Measurements from ENCODE around the gene SSTR3.

SSTR3 gene

GRCh38 chr22:37163575-37164504, 48.4 kb downstream of the SSTR3 start:
- no peak for DNase-seq

DNA sequence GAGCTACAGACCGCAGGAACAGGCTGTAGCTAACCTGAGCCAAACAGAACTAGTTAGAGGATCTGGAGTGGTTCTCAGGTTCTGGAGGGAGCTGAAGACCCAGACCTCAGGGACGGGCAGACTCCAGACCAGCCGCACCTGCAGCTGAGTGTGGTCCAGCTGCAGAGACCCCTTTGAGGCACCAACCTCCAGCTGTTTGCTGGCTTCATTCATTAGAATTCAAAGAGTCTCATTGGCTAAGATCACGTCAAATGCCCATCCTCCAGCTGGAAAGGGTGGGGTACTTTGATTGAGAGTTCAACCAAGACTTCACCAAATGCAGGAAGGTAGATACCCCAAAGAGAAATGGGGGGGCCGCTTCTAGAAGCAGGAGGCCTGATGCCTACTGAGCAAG, 49.2 kb downstream of the SSTR3 start:
- no peak for DNase-seq

DNA sequence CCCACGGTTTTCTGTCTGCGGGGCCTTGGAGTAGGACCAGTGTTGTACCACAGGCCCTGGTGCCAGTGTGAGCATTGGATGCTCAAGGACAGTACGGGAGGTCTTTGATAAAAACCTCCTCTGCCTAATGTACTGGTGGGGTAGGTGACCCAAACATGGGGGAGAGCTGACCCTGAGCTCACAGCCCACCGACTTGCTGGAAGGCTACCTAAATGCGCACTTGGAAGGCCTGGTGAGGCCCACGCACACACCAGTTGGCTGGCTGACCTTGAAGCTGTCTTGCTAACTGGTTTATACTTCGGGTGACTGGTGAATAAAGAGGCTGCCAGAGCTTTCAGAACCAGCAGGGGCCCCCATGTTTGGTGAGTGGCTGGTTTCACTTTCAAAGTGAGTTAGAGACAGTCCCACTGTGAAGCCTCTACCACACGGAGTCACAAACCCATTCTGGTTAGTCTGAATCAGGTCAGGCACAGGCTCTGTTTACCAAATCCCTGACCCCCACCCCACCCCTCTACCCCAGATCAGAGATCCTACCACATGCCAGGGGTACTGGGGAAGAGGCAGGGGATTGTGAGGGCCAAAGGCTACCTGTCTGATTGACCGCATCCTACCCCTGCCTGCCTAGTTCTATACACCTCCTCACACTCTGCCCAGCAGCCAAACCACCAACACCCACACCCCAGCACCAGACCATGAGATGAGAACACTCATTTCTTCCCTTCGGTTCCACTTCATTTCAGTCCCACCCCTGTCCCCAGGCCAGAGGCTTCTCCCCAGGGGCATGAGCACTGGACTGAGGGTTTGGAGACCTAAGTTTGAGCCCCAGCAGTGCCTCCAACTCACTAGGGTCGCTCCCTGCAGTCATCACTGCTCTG, 49.8 kb downstream of the SSTR3 start:
- DNase-seq: no peak

GRCh38 chr22:37161443-37161842, 50.8 kb downstream of the SSTR3 start:
- DNase-seq: no peak

DNA sequence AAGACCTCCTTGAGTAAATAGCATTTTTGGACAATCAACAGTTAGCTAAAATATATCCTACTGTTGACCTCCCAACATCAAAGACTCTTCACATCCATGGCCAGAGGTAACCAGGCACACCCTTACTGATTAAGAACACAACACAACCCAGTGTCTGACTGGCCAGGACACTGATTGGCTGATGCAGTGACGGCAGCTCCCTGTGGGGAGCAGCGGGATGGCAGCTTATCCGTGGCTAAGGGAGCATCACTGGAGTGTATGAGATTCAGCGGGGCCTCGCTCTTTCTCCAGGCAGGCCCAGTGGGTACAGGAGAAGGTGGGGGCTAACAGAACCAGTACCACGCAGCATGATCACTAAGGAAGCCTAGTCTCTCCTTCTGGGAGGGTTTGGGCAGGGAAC, 52.2 kb downstream of the SSTR3 start:
- DNase-seq: no peak

- no peak for DNase-seq
Measured at GRCh38 chr22:37158963-37159290, 53.4 kb downstream of the SSTR3 start.

- DNase-seq: no peak
Measured at GRCh38 chr22:37157516-37158285, 54.6 kb downstream of the SSTR3 start.

- no peak for DNase-seq
Measured at GRCh38 chr22:37156686-37157435, 55.4 kb downstream of the SSTR3 start.

- no peak for DNase-seq
Measured at GRCh38 chr22:37155971-37156370, 56.3 kb downstream of the SSTR3 start.

- DNase-seq: no peak
Measured at GRCh38 chr22:37154925-37155712, 57.2 kb downstream of the SSTR3 start.
